K562 (cell line): ENCODE data around the gene NTPCR. TPM values are rescaled to one million over a fixed set of nuclear protein-coding genes. Genes with fewer than 3 reads are reported as not detected.

Experiments used
- ATAC-seq: fragments of 200-7000 bp; cut with Tn5 transposase; 3 replicates; pipeline ENCODE4 v1.9.1; 2020; ENCODE audit warnings: moderate library complexity
- BruUV-seq: library from RNA; stranded (reverse); fragments of 400-500 nt; replicated peaks from 2 replicates; lab custom pipeline; 2021; lab: Mats Ljungman, UMichigan
- CTCF ChIA-PET: fragments of 300-600 bp; formaldehyde crosslinking; extraction: SDS; loops from one replicate; lab custom pipeline; 2021; ENCODE audit warnings: low intra/inter-chr PET ratio; lab: Yijun Ruan, JAX
- POLR2A ChIA-PET: fragments of 300-600, 350-650 bp; sonication (Branson Sonifier 250); formaldehyde crosslinking; extraction: SDS; loops from one replicate; lab custom pipeline; 2021; ENCODE audit warnings: antibody characterized with exemption, inconsistent platforms; lab: Yijun Ruan, JAX
- DNase-seq, 4 experiments: peaks; one replicate each; pipeline versions ENCODE4 v3.0.0 to v3.0.0-alpha.2; 2011 to 2018; ENCODE audit warnings: low spot score in 3 of 4, mixed read lengths in 3 of 4; ENCODE audit errors: extremely low read depth in 1 of 4
- FAIRE-seq: peaks from 2 replicates; lab custom pipeline; 2011; peaks lifted over from hg19 to GRCh38; lab: Jason Lieb, UNC
- H2AFZ ChIP-seq: 2 replicates; pipeline ENCODE4 v1.6.0; 2011; ENCODE audit warnings: low read depth, low read length, control low read depth, inconsistent platforms
- H3K27ac ChIP-seq: fragments of 200-600 bp; 3 replicates; pipeline ENCODE4 v1.8.0; 2011; ENCODE audit warnings: low read depth, mild to moderate bottlenecking, control low read depth, inconsistent platforms, low read length, moderate library complexity, mixed read lengths; ENCODE audit errors: extremely low read depth
- H3K27me3 ChIP-seq, 2 experiments: fragments of 300-600 bp in 1 of 2; 2 replicates in 1 of 2; 3 replicates in 1 of 2; pipeline versions ENCODE4 v1.6.0 to v1.8.0; 2011; ENCODE audit warnings: inconsistent platforms in 2 of 2, low read length in 2 of 2, mild to moderate bottlenecking in 1 of 2, mixed read lengths in 1 of 2, moderate library complexity in 1 of 2; ENCODE audit not compliant: control insufficient read depth in 2 of 2, insufficient read depth in 2 of 2
- H3K36me3 ChIP-seq: fragments of 300-600 bp; 3 replicates; pipeline ENCODE4 v1.8.0; 2011; ENCODE audit warnings: mild to moderate bottlenecking, low read length, inconsistent platforms; ENCODE audit not compliant: control insufficient read depth, insufficient read depth
- H3K4me1 ChIP-seq, 2 experiments: fragments of 200-600 bp in 1 of 2; replicated peaks in 1 of 2; 2 replicates in 1 of 2; 3 replicates in 1 of 2; pipeline versions ENCODE4 v1.5.1 to v1.8.0; 2011; ENCODE audit warnings: inconsistent platforms in 2 of 2, low read length in 2 of 2, mild to moderate bottlenecking in 1 of 2, mixed read lengths in 1 of 2, moderate library complexity in 1 of 2; ENCODE audit not compliant: control insufficient read depth in 2 of 2, insufficient read depth in 2 of 2
- H3K4me2 ChIP-seq: 2 replicates; pipeline ENCODE4 v1.6.1; 2011; ENCODE audit warnings: low read length, control low read depth, inconsistent platforms, mixed read lengths; ENCODE audit not compliant: insufficient read depth
- H3K4me3 ChIP-seq: fragments of 200-600 bp; sonication (generic), shearing (Covaris generic); 2 replicates; pipeline ENCODE4 v1.5.1; 2016; ENCODE audit warnings: control low read depth, inconsistent platforms
- H3K79me2 ChIP-seq: fragments of 200-600 bp; 3 replicates; pipeline ENCODE4 v1.8.0; 2011; ENCODE audit warnings: low read length, inconsistent platforms; ENCODE audit not compliant: control insufficient read depth, insufficient read depth
- H3K9ac ChIP-seq, 2 experiments: 2 replicates each; pipeline versions ENCODE4 v1.6.0 to v1.6.1; 2011; ENCODE audit warnings: low read depth in 2 of 2, low read length in 2 of 2, control low read depth in 1 of 2, inconsistent platforms in 1 of 2, mild to moderate bottlenecking in 1 of 2, mixed read lengths in 1 of 2; ENCODE audit not compliant: insufficient read depth in 1 of 2
- H3K9me1 ChIP-seq: one replicate; pipeline ENCODE4 v1.6.0; 2011; ENCODE audit warnings: inconsistent platforms, mild to moderate bottlenecking, low read length, moderate library complexity; ENCODE audit not compliant: control insufficient read depth, insufficient read depth
- H3K9me3 ChIP-seq: replicated peaks from 2 replicates; pipeline ENCODE4 v1.5.1; 2011; ENCODE audit warnings: low read depth, low read length, inconsistent platforms; ENCODE audit not compliant: control insufficient read depth, insufficient read depth
- H4K20me1 ChIP-seq: replicated peaks from 2 replicates; pipeline ENCODE4 v1.6.1; 2011; ENCODE audit warnings: low read length, inconsistent platforms, mixed read lengths; ENCODE audit not compliant: control insufficient read depth, insufficient read depth
- CEBPG ChIP-seq, 3 experiments: fragments of 200-800 bp in 1 of 3; sonication (Bioruptor generic) in 1 of 3; sonication (generic) in 1 of 3; formaldehyde crosslinking in 1 of 3; IDR thresholded peaks in 2 of 3; conservative IDR thresholded peaks in 1 of 3; 2 replicates each; pipeline versions ENCODE4 v1.6.1 to v1.8.0; 2016 to 2022; ENCODE audit warnings: missing compliant biosample characterization in 2 of 3, missing genetic modification characterization in 2 of 3, mild to moderate bottlenecking in 1 of 3, missing genetic modification reagents in 1 of 3
- ESRRB ChIP-seq: fragments of 250-450 bp; sonication (Bioruptor Pico); IDR thresholded peaks from 2 replicates; pipeline ENCODE4 v1.5.0; 2020; ENCODE audit warnings: mild to moderate bottlenecking, moderate library complexity, borderline replicate concordance
- MBD2 ChIP-seq: sonication (generic); IDR thresholded peaks from 2 replicates; pipeline ENCODE4 v1.6.1; 2016; ENCODE audit warnings: low read depth, borderline replicate concordance
- WGBS: fragments of 100-300 bp; shearing (Covaris generic); methylation state at CpG from one replicate; pipeline ENCODE4 v1.1.6; 2016; ENCODE audit warnings: low coverage, mixed read lengths; ENCODE audit not compliant: insufficient coverage; ENCODE audit errors: missing lambda C conversion rate; 5-methylcytosine and 5-hydroxymethylcytosine counted together
- in situ Hi-C: fragments of 300-500 bp; cut with MboI; formaldehyde crosslinking; loops from 4 replicates; pipeline ENCODE4 v1.15.0; 2018; ENCODE audit warnings: inconsistent platforms, mixed read lengths
- intact Hi-C: fragments of 100-400 bp; cut with micrococcal nuclease; formaldehyde crosslinking; loops from 2 replicates; pipeline ENCODE4 v1.14.2; 2022
- polyA plus RNA-seq, 8 experiments: library from polyadenylated mRNA; depleted of rRNA in 4 of 8; stranded (reverse) in 5 of 8; unstranded in 3 of 8; fragments of >200 nt; fragmentation: Nextera tagmentation in 2 of 8; fragmentation: Illumina TruSeq in 1 of 8; extraction: Ambion mirVana in 2 of 8; extraction: Trizol in 1 of 8; gene quantifications; 2 replicates each; pipeline versions ENCODE4 v1.2.1 to v1.2.3, GENCODE V29; 2011 to 2014; ENCODE audit warnings: inconsistent platforms in 1 of 8, missing spikeins in 1 of 8
- total RNA-seq, 7 experiments: library from RNA; depleted of rRNA in 6 of 7; stranded (reverse); fragments of >200 nt in 6 of 7; fragmentation: Illumina TruSeq in 2 of 7; extraction: Trizol in 2 of 7; gene quantifications; 2 replicates each; pipeline versions ENCODE4 v1.2.1 to v1.2.3, GENCODE V29; 2011 to 2021; ENCODE audit warnings: low replicate concordance in 1 of 7
- TF ChIP-seq, protein P1 (sequence below): fragments of 250-450 bp; sonication (Bioruptor Pico); IDR thresholded peaks from 2 replicates; pipeline ENCODE4 v1.4.0; 2020; ENCODE audit warnings: mild to moderate bottlenecking, moderate library complexity, borderline replicate concordance
- TF ChIP-seq, protein P2 (sequence below): sonication (generic); formaldehyde crosslinking; IDR thresholded peaks from 2 replicates; pipeline ENCODE4 v1.8.1; 2022; ENCODE audit warnings: missing genetic modification reagents
- TF ChIP-seq, protein P3 (sequence below): IDR thresholded peaks from 2 replicates; pipeline ENCODE4 v1.6.1; 2014; ENCODE audit warnings: antibody characterized with exemption
- TF ChIP-seq, protein P4 (sequence below): fragments of 450-650 bp; IDR thresholded peaks from 2 replicates; pipeline ENCODE4 v1.6.1; 2017; ENCODE audit warnings: antibody characterized with exemption

Gene NTPCR
- total and polyA plus RNA-seq, 9 of the 15 experiments (the other 6 are each of a cell fraction or from before 2014, with no cell fraction given), result 19.3 to 105 (median 48.8) TPM

DNA sequence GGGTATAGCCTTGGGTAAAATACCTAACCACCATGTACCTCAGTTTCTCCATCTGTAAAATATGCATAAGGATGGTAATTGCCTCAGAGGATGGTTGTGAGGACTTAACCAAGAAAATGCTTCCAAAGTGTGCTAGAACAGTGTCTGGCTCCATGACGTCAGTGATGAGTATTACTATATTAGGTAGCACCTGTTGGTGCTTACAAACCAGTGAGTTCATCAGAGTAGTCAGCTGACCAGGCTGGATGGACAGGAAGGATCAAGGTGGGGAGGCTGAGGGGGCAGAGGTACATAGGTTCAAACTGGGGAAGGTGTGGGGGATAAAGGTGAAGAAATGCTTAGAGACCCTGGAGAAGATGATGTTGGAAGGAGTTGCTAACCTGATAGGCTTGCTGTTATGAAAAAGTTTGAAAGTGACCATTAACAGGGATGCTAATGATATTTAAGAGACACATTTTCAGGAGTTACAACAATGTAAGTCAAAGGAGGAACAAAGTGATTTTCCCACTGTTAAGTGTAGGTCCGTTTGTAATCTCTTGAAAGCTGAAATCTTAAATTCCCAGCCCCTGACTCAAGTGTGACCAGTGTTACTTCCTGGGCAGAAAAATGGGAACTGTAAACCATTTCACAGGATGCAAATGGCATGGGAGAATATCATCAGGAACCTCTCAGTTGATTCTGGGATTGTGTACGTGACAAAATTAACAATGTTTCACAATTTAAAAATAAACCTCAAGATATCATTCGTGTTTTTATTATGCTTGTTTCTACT lies 4.4 kb downstream of the NTPCR start:
- Histone ChIP-seq H3K4me3 (no peak overlapping the region), H3K36me3 (peaks cover 24% of the 10 kb centered on the region; the same call in 2 of the 3 replicates), H3K4me2 (no peak overlapping the region), H3K9me1 (no peaks in the 10 kb centered on the region), H3K9me3 (no peaks in the 10 kb centered on the region), H3K27me3 (no peaks in the 10 kb centered on the region), H2AFZ (no peak overlapping the region), H3K4me1 (peaks cover 7 to 10% of the 10 kb centered on the region in 2 experiments; a peak in 3 of 5 replicates), H4K20me1 (0 out of 2 replicates have a peak, but pooled peaks cover 4% of the 10 kb centered on the region), H3K9ac (no peak overlapping the region), H3K27ac (no peak overlapping the region), H3K79me2 (peaks cover 28% of the 10 kb centered on the region)
- ATAC-seq (no peak), DNase-seq (no peak), FAIRE-seq (no peak)
- in situ Hi-C loops (no loop called here), intact Hi-C loops (loop anchor here (10.0 kb wide), 1 partner anchor 320 kb away; the partner anchor contains the start of gene SIPA1L2)
- ChIA-PET POLR2A (interaction anchor here (1.6 kb wide), 1 partner anchor 12 kb away, joined by 3 read pairs; no protein-coding TSS in a partner anchor), CTCF (no interaction called here)
- no TSS peak for BruUV-seq
- 59% methylated on average over 4 of the region's 4 CpGs for WGBS
- TF ChIP-seq, protein P1, sequence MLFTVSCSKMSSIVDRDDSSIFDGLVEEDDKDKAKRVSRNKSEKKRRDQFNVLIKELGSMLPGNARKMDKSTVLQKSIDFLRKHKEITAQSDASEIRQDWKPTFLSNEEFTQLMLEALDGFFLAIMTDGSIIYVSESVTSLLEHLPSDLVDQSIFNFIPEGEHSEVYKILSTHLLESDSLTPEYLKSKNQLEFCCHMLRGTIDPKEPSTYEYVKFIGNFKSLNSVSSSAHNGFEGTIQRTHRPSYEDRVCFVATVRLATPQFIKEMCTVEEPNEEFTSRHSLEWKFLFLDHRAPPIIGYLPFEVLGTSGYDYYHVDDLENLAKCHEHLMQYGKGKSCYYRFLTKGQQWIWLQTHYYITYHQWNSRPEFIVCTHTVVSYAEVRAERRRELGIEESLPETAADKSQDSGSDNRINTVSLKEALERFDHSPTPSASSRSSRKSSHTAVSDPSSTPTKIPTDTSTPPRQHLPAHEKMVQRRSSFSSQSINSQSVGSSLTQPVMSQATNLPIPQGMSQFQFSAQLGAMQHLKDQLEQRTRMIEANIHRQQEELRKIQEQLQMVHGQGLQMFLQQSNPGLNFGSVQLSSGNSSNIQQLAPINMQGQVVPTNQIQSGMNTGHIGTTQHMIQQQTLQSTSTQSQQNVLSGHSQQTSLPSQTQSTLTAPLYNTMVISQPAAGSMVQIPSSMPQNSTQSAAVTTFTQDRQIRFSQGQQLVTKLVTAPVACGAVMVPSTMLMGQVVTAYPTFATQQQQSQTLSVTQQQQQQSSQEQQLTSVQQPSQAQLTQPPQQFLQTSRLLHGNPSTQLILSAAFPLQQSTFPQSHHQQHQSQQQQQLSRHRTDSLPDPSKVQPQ (CRISPR knock-in tag), result no peak
- TF ChIP-seq, protein P2, sequence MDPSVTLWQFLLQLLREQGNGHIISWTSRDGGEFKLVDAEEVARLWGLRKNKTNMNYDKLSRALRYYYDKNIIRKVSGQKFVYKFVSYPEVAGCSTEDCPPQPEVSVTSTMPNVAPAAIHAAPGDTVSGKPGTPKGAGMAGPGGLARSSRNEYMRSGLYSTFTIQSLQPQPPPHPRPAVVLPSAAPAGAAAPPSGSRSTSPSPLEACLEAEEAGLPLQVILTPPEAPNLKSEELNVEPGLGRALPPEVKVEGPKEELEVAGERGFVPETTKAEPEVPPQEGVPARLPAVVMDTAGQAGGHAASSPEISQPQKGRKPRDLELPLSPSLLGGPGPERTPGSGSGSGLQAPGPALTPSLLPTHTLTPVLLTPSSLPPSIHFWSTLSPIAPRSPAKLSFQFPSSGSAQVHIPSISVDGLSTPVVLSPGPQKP (CRISPR knock-in tag), result no peak
- no peak for TF ChIP-seq ESRRB
- TF ChIP-seq CEBPG (CRISPR knock-in tag; IDR thresholded peaks at IDR 0.05), result no peak
- TF ChIP-seq CEBPG (tag; conservative IDR thresholded peaks at IDR 0.05 in 1 of 2, IDR thresholded peaks at IDR 0.05 in 1 of 2), result no peak
- TF ChIP-seq, protein P3, sequence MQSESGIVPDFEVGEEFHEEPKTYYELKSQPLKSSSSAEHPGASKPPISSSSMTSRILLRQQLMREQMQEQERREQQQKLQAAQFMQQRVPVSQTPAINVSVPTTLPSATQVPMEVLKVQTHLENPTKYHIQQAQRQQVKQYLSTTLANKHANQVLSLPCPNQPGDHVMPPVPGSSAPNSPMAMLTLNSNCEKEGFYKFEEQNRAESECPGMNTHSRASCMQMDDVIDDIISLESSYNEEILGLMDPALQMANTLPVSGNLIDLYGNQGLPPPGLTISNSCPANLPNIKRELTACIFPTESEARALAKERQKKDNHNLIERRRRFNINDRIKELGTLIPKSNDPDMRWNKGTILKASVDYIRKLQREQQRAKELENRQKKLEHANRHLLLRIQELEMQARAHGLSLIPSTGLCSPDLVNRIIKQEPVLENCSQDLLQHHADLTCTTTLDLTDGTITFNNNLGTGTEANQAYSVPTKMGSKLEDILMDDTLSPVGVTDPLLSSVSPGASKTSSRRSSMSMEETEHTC, result no peak
- no peak for TF ChIP-seq MBD2
- TF ChIP-seq, protein P4, sequence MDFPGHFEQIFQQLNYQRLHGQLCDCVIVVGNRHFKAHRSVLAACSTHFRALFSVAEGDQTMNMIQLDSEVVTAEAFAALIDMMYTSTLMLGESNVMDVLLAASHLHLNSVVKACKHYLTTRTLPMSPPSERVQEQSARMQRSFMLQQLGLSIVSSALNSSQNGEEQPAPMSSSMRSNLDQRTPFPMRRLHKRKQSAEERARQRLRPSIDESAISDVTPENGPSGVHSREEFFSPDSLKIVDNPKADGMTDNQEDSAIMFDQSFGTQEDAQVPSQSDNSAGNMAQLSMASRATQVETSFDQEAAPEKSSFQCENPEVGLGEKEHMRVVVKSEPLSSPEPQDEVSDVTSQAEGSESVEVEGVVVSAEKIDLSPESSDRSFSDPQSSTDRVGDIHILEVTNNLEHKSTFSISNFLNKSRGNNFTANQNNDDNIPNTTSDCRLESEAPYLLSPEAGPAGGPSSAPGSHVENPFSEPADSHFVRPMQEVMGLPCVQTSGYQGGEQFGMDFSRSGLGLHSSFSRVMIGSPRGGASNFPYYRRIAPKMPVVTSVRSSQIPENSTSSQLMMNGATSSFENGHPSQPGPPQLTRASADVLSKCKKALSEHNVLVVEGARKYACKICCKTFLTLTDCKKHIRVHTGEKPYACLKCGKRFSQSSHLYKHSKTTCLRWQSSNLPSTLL, result no peak
